ENCODE data around the gene ZKSCAN5. TPM values are rescaled to one million over a fixed set of nuclear protein-coding genes. Genes with fewer than 3 reads are reported as not detected.
"Not testable (repeated sequence)": the region's sequence is repeated elsewhere in the genome, so short reads cannot be mapped to it uniquely, and the experiment has no call there.

ZKSCAN5 gene
- total RNA-seq, 1 donor from 2014 or later = 12.1 TPM

GRCh38 chr7:99579281-99579955, 75.0 kb downstream of the ZKSCAN5 start:
- Mint-ChIP-seq H3K4me3 (ENCODE audit: unreplicated experiment) (peak overlapping the region; percentile 85), H3K9me3 (ENCODE audit: unreplicated experiment) (no peaks in the 10 kb centered on the region), H3K27ac (ENCODE audit: unreplicated experiment) (no peak overlapping the region), H3K27me3 (ENCODE audit: unreplicated experiment) (no peaks in the 10 kb centered on the region), H3K36me3 (ENCODE audit: unreplicated experiment) (no peaks in the 10 kb centered on the region), H3K4me1 (ENCODE audit: unreplicated experiment) (peaks cover 10% of the 10 kb centered on the region)
- DNase-seq (ENCODE audit: extremely low spot score, unreplicated experiment) = no peak
- TF ChIP-seq, protein P1, sequence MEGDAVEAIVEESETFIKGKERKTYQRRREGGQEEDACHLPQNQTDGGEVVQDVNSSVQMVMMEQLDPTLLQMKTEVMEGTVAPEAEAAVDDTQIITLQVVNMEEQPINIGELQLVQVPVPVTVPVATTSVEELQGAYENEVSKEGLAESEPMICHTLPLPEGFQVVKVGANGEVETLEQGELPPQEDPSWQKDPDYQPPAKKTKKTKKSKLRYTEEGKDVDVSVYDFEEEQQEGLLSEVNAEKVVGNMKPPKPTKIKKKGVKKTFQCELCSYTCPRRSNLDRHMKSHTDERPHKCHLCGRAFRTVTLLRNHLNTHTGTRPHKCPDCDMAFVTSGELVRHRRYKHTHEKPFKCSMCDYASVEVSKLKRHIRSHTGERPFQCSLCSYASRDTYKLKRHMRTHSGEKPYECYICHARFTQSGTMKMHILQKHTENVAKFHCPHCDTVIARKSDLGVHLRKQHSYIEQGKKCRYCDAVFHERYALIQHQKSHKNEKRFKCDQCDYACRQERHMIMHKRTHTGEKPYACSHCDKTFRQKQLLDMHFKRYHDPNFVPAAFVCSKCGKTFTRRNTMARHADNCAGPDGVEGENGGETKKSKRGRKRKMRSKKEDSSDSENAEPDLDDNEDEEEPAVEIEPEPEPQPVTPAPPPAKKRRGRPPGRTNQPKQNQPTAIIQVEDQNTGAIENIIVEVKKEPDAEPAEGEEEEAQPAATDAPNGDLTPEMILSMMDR (IDR thresholded peaks at IDR 0.05) = no peak

DNA sequence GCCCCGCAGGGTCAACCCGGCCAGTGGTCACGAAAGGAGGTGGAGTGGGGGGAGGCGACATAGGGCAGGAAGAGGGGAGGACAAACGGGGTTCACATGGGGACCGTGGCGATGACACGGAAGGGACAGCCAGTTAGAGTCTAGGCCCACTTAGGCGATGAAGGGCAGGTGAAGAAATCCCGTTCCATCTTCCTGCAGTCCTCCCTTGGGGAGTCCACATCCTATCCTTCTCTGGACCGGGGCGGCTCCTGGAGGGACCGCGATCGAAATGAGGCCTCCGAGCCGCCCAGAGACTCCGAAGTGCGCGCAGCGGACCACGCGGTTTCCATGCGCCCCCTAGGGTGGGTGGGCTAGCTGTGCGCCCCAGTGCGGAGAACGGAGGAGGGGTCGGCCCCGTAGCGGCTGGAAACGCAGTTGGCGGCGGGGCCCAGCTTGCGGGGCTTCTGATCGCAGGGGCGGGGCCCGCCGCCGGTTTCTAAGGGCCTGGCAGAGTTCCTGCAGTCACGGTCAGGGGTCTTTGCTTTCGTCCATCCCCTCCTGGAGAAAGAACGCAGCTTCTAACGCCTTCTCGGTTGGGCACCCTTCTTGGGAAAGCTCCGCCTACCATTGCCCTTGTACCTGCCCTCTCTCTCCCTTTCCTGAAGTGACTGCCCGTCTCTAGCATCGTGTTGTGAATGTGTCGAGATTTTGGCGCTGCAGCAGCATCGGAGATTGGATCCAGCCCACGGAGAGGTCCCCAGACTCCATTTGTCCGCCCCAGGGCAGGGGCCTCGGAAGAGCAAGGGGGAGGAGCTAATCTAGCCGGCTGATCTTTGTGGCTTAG, 75.7 kb downstream of the ZKSCAN5 start:
- DNase-seq (ENCODE audit: extremely low spot score, unreplicated experiment) = no peak
- H3K4me1 Mint-ChIP-seq (ENCODE audit: unreplicated experiment) = peaks cover 10% of the 10 kb centered on the region

DNA sequence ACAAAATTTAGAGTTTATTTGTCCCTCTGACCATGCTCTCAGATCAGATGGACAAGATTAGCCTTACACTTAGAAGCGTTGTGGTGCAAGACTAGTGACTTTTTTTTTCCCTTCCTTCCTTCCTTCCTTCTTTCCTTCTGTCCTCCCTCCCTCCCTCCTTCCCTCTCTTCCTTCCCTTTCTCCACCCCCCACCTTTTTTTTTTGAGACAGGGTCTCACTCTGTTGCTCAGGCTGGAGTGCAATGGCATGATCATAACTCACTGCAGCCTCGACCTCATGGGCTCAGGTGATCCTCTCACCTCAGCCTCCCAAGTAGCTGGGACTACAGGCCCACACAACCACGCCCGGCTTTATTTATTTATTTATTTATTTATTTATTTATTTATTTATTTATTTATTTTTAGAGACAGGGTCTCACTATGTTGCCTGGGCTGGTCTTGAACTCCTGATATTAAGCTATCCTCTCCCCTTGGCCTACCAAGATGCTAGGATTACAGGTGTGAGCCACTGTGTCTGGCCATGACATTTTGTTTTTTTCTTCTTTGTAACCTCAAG, 76.4 kb downstream of the ZKSCAN5 start:
- peak overlapping the region; percentile 69 for H3K27ac Mint-ChIP-seq (ENCODE audit: unreplicated experiment)
- H3K27me3 Mint-ChIP-seq (ENCODE audit: unreplicated experiment) = not testable (repeated sequence)

More for the DNA sequence above, 75.7 kb downstream of the ZKSCAN5 start:
- H3K4me3 Mint-ChIP-seq (ENCODE audit: unreplicated experiment) = peak overlapping the region; percentile 85
- peak overlapping the region; percentile 69 for H3K27ac Mint-ChIP-seq (ENCODE audit: unreplicated experiment)
- no peaks in the 10 kb centered on the region for H3K36me3 Mint-ChIP-seq (ENCODE audit: unreplicated experiment)
- TF ChIP-seq, protein P1 (IDR thresholded peaks at IDR 0.05) = peak; percentile 58
- no peaks in the 10 kb centered on the region for H3K27me3 Mint-ChIP-seq (ENCODE audit: unreplicated experiment)
- no peaks in the 10 kb centered on the region for H3K9me3 Mint-ChIP-seq (ENCODE audit: unreplicated experiment)

More for the DNA sequence above, 76.4 kb downstream of the ZKSCAN5 start:
- H3K4me3 Mint-ChIP-seq (ENCODE audit: unreplicated experiment) = peak overlapping the region; percentile 85
- not testable (repeated sequence) for H3K36me3 Mint-ChIP-seq (ENCODE audit: unreplicated experiment); H3K4me1 Mint-ChIP-seq (ENCODE audit: unreplicated experiment); H3K9me3 Mint-ChIP-seq (ENCODE audit: unreplicated experiment); DNase-seq (ENCODE audit: extremely low spot score, unreplicated experiment)

Other genes with a start within 250 kb of the ZKSCAN5 start
- not detected in 2 replicates for gene MYH16, start 231.8 kb upstream of the ZKSCAN5 start, total RNA-seq
- 103 and 105 TPM in 2 replicates for gene ARPC1A, start 178.8 kb upstream of the ZKSCAN5 start, total RNA-seq
- 76.1 and 84.9 TPM in 2 replicates for gene ARPC1B, start 129.9 kb upstream of the ZKSCAN5 start, total RNA-seq
- 107 and 116 TPM in 2 replicates for gene PDAP1, start 96.1 kb upstream of the ZKSCAN5 start, total RNA-seq
- gene BUD31, start 95.7 kb upstream of the ZKSCAN5 start, total RNA-seq = 112 and 131 TPM in 2 replicates
- gene PTCD1, start 65.9 kb upstream of the ZKSCAN5 start, total RNA-seq = 5.7 and 10.5 TPM in 2 replicates
- 32.3 and 37.9 TPM in 2 replicates for gene CPSF4, start 65.7 kb upstream of the ZKSCAN5 start, total RNA-seq
- 251 and 253 TPM in 2 replicates for gene ATP5MF, start 38.5 kb upstream of the ZKSCAN5 start, total RNA-seq
- 6.9 and 8.4 TPM in 2 replicates for gene ZNF789, start 31.8 kb upstream of the ZKSCAN5 start, total RNA-seq
- 23.8 and 24.4 TPM in 2 replicates for gene ZNF394, start 4.4 kb upstream of the ZKSCAN5 start, total RNA-seq
- gene FAM200A, start 47.5 kb downstream of the ZKSCAN5 start, total RNA-seq = 5.3 and 6.3 TPM in 2 replicates
- 62.8 and 64.2 TPM in 2 replicates for gene ZNF655, start 54.0 kb downstream of the ZKSCAN5 start, total RNA-seq
- 1.1 and 1.6 TPM in 2 replicates for gene TMEM225B, start 93.6 kb downstream of the ZKSCAN5 start, total RNA-seq
- 19.6 and 20.7 TPM in 2 replicates for gene ZSCAN25, start 112.3 kb downstream of the ZKSCAN5 start, total RNA-seq
- not detected in 2 replicates for gene CYP3A5, start 175.3 kb downstream of the ZKSCAN5 start, total RNA-seq
- gene CYP3A7, start 230.5 kb downstream of the ZKSCAN5 start, total RNA-seq = not detected in 2 replicates

Data from osteocyte (in vitro differentiated cells).